SU-DHL-6 (cell line): Measurements from ENCODE around the gene MAPK10.

Experiments
- CTCF ChIP-seq: fragments of 200-600 bp; sonication (generic); IDR thresholded peaks from one replicate; pipeline ENCODE4 v1.5.1; 2017; ENCODE audit warnings: antibody characterized with exemption, mild to moderate bottlenecking, low read length, moderate library complexity; ENCODE audit not compliant: insufficient read depth, poor library complexity, severe bottlenecking
- EZH2phosphoT487 ChIP-seq: fragments of 200-600 bp; sonication (generic), shearing (Covaris generic); conservative IDR thresholded peaks from 2 replicates; pipeline ENCODE4 v1.6.1; 2018; ENCODE audit warnings: mild to moderate bottlenecking, antibody characterized with exemption, low read length, moderate library complexity, mixed read lengths

- TF ChIP-seq CTCF (no peak), EZH2phosphoT487 (no peak)
Observed at GRCh38 chr4:85961887-85962286, 398.0 kb downstream of the MAPK10 start.
